GM18858 (cell line): ENCODE measurements around the gene ZIC4.

Source experiments
- ATAC-seq: cut with Tn5 transposase; IDR thresholded peaks from one replicate; pipeline ENCODE4 v1.9.1; 2021; ENCODE audit not compliant: unreplicated experiment

The ZIC4 gene

GRCh38 chr3:147356145-147356908 is 50.0 kb downstream of the ZIC4 start:
- ATAC-seq = no peak

DNA sequence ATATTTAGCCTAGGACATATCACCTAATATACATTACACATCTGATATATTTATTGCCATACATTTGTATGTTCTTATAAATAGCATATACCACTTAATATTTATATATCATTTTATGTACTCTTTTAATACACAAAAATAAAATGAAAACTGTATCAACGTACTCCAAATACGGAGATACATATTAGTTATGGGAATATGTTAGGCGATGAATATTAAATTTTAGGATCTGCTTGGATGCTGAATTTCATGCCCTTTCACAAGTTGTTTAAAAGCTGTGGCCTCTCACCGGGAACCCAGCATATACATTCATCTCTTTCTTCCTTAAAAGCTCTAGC is 50.6 kb downstream of the ZIC4 start:
- ATAC-seq = no peak

DNA sequence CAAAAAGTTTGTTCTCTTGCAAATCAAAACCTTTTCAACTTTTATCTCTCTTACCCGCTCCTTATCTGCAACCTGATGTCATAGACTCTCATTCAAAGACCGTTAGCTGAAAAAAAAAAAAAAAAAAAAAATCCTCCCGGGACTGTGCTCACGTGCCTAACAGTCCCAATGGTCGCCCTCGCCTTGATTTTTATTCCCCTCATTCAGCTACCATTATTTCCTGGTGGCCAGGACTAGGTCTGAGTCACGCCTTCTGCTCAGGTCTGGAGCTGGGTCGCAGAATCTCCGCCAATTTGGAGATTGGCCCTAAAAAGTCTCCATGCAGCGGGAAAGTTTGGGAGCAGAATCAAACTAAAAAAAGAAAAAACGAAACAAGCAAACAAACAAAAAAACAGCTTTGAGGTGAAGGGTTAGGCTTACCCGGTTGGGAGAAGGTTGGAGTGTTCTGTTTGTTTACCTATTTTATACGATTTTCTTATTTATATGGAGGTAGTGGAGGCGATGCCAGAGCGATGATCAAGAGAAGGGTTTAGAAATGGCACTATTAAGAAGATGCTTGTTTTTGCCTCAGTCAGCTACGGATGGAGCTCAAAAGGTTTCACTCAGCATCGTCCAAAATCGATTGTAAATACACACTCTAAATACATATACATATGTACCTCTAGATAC is 51.1 kb downstream of the ZIC4 start:
- ATAC-seq = no peak

DNA sequence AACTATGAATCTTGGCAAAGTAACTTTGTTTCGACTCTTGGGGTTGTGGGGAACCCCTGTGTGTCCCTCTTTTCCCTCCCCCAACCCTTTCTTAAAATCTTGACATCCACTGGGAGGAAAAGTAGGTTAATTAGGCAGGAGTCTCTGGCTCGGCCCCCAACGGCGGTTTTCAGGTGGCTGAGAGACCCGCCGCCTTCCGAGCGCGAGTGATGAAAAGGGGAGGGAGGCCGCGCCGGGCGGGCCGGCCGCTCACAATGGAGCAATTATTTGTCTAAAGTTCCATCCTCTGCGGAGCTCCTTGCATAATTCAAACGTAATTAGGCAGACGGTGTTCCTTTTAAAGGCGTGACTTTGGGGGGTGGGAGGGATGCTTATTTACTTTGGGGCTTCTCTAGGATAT is 51.7 kb downstream of the ZIC4 start:
- no peak for ATAC-seq

DNA sequence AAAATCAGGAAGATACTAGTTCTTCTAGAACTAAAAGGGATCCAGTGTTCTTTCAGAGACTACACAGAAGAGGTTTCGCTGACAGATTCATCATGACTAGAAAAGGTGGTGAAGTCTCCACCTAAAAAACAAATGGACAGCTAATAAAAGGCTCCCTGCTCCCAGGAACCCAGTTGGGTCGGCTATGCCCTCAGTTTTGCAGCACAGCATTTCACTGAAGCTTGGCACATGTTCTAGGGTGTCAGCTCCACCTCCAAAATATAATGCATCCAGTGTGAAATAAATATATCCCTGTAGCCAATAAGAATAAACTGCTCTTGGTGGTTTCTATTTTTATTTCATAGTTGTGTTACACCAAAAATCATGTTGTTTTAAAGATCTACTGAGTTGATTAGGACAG is 55.0 kb downstream of the ZIC4 start:
- ATAC-seq = no peak

DNA sequence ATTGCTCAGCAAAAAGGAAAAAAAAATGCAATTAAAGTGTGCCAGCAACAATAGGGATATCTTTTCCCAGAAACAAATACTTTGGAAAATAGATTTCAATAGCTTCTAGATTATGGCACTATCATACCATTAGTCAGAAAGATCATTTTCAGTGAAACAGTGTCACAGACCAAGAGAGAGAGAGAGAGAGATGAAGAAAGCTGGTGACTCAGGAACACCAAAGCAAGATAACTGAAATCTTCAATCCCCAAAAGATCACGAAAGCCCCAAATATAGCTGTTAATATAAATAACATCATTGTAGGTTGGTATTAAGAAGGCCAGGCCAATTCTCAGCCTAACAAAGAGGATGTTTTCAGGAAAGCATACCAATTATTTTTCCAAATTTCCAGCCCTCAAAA is 57.4 kb downstream of the ZIC4 start:
- no peak for ATAC-seq

- no peak for ATAC-seq
Measured at GRCh38 chr3:147343926-147344325, 62.4 kb downstream of the ZIC4 start.

DNA sequence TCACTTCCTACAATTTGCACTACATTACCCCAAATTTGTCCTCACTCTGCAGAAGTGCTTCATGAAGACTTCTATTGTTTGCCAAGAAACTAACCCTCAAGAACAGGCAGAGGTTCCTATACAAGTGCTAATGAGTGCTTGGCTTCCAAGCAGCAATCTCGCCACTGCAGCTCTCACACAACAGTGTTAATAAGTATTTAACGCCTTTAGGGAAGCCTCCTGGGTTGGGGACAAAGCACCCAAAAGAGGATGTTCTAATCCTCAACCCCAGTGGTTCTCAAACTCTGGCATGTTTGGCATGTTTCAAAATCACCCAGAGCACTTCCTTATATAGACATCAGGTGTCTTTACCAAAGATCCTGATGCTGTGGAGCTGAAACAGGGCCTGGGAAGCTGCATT is 64.6 kb downstream of the ZIC4 start:
- no peak for ATAC-seq

- ATAC-seq = no peak
Measured at GRCh38 chr3:147336543-147337278, 69.6 kb downstream of the ZIC4 start.
